ENCODE measurements around the gene FIGNL2. TPM values are rescaled to one million over a fixed set of nuclear protein-coding genes. Genes with fewer than 3 reads are reported as not detected.
A peak's percentile ranks its signal among the peaks of the same experiment; 100 is the strongest.

FIGNL2 gene
- polyA plus RNA-seq, 1 donor (not counting 4 experiments of a cell fraction or from before 2014, with no cell fraction given), result not detected

- no peak for TF ChIP-seq CTCF (optimal IDR thresholded peaks at IDR 0.05 in 1 of 3, IDR thresholded peaks at IDR 0.05 in 1 of 3, conservative IDR thresholded peaks at IDR 0.05 in 1 of 3; ENCODE audit: extremely low read depth in 1 of 3, insufficient read depth in 2 of 3, low read length in 3 of 3)
- TF ChIP-seq EZH2 (IDR thresholded peaks at IDR 0.05; ENCODE audit: low read length), result no peak
- DNase-seq (ENCODE audit: low read depth, low spot score), result no peak
- H3K27ac ChIP-seq (ENCODE audit: control insufficient read depth, insufficient read depth, low read length), result no peak overlapping the region
- no peaks in the 10 kb centered on the region for H3K79me2 ChIP-seq (ENCODE audit: control insufficient read depth, insufficient read depth, low read length)
- no peaks in the 10 kb centered on the region for H4K20me1 ChIP-seq (ENCODE audit: control insufficient read depth, extremely low read depth, insufficient read depth, low read length)
- no peaks in the 10 kb centered on the region for H3K4me1 ChIP-seq (ENCODE audit: control insufficient read depth, extremely low read depth, insufficient read depth, low read length)
- H3K36me3 ChIP-seq (ENCODE audit: control insufficient read depth in 2 of 2, extremely low read depth in 1 of 2, insufficient read depth in 2 of 2, low read length in 2 of 2), result no peaks in the 10 kb centered on the region
- no peaks in the 10 kb centered on the region for H3K9me3 ChIP-seq (ENCODE audit: control insufficient read depth, low read depth, low read length)
- dilution Hi-C loops (cut with MboI; ENCODE audit: extremely low pct_ligation_motif_present, low sequenced_read_pairs), result no loop called here
- peaks cover 44% of the 10 kb centered on the region for H3K27me3 ChIP-seq (ENCODE audit: control insufficient read depth, extremely low read depth, insufficient read depth, low read length)
- no peak overlapping the region for H3K9ac ChIP-seq (ENCODE audit: control insufficient read depth, extremely low read depth, insufficient read depth, low read length)
- no peak overlapping the region for H3K4me3 ChIP-seq (ENCODE audit: control insufficient read depth in 2 of 3, extremely low read depth in 1 of 3, insufficient read depth in 2 of 3, low read depth in 1 of 3, low read length in 3 of 3)
- no peak overlapping the region for H2AFZ ChIP-seq (ENCODE audit: control insufficient read depth, low read length)
- no peak for FAIRE-seq
- no peak overlapping the region for H3K4me2 ChIP-seq (ENCODE audit: control insufficient read depth, extremely low read depth, insufficient read depth, low read depth, low read length)
- H3K9me1 ChIP-seq (ENCODE audit: control insufficient read depth, extremely low read depth, insufficient read depth, low read length), result no peaks in the 10 kb centered on the region
Observed at GRCh38 chr12:51860986-51861385, 12.5 kb upstream of the FIGNL2 start.

- H2AFZ ChIP-seq (ENCODE audit: control insufficient read depth, low read length), result no peak overlapping the region
- FAIRE-seq (no peak), DNase-seq (ENCODE audit: low read depth, low spot score) (no peak)
- dilution Hi-C loops (cut with MboI; ENCODE audit: extremely low pct_ligation_motif_present, low sequenced_read_pairs), result no loop called here
- no peaks in the 10 kb centered on the region for H3K9me3 ChIP-seq (ENCODE audit: control insufficient read depth, low read depth, low read length)
- no peaks in the 10 kb centered on the region for H3K9me1 ChIP-seq (ENCODE audit: control insufficient read depth, extremely low read depth, insufficient read depth, low read length)
- no peak overlapping the region for H3K27ac ChIP-seq (ENCODE audit: control insufficient read depth, insufficient read depth, low read length)
- peaks cover 26% of the 10 kb centered on the region for H3K27me3 ChIP-seq (ENCODE audit: control insufficient read depth, extremely low read depth, insufficient read depth, low read length)
- TF ChIP-seq EZH2 (IDR thresholded peaks at IDR 0.05; ENCODE audit: low read length) (peak; percentile 60), CTCF (optimal IDR thresholded peaks at IDR 0.05 in 1 of 3, IDR thresholded peaks at IDR 0.05 in 1 of 3, conservative IDR thresholded peaks at IDR 0.05 in 1 of 3; ENCODE audit: extremely low read depth in 1 of 3, insufficient read depth in 2 of 3, low read length in 3 of 3) (no peak)
- no peaks in the 10 kb centered on the region for H4K20me1 ChIP-seq (ENCODE audit: control insufficient read depth, extremely low read depth, insufficient read depth, low read length)
- H3K4me1 ChIP-seq (ENCODE audit: control insufficient read depth, extremely low read depth, insufficient read depth, low read length), result no peaks in the 10 kb centered on the region
- H3K36me3 ChIP-seq (ENCODE audit: control insufficient read depth in 2 of 2, extremely low read depth in 1 of 2, insufficient read depth in 2 of 2, low read length in 2 of 2), result no peaks in the 10 kb centered on the region
- H3K79me2 ChIP-seq (ENCODE audit: control insufficient read depth, insufficient read depth, low read length), result no peaks in the 10 kb centered on the region
- no peak overlapping the region for H3K4me3 ChIP-seq (ENCODE audit: control insufficient read depth in 2 of 3, extremely low read depth in 1 of 3, insufficient read depth in 2 of 3, low read depth in 1 of 3, low read length in 3 of 3)
- H3K9ac ChIP-seq (ENCODE audit: control insufficient read depth, extremely low read depth, insufficient read depth, low read length), result no peak overlapping the region
- no peak overlapping the region for H3K4me2 ChIP-seq (ENCODE audit: control insufficient read depth, extremely low read depth, insufficient read depth, low read depth, low read length)
Observed at GRCh38 chr12:51855586-51856428, 7.3 kb upstream of the FIGNL2 start.
